ENCODE results near the gene BIN1. TPM values are rescaled to one million over a fixed set of nuclear protein-coding genes. Genes with fewer than 3 reads are reported as not detected.
A peak's percentile ranks its signal among the peaks of the same experiment; 100 is the strongest.

The BIN1 gene
- 10 to 100 TPM; 34.3 to 37.2 TPM for total RNA-seq
- long read RNA-seq, transcript BIN1-211 (14 exons, 2,143 nt), result major isoform, 35 of 97 reads
- long read RNA-seq, transcript BIN1-204 (13 exons, 2,074 nt), result minor isoform, 20 of 97 reads
- long read RNA-seq, transcript BIN1-209 (15 exons, 2,293 nt), result minor isoform, 5 of 97 reads
- long read RNA-seq, partial matches to known transcripts, result 22 of 97 reads
- long read RNA-seq, other reads (novel, unspliced or antisense), result 15 of 97 reads

- DNase-seq (peak; percentile 90 to 94), ATAC-seq (peak; percentile 82)
- intact Hi-C loops (cut with DNase I, micrococcal nuclease), result no loop called here
Measured at GRCh38 chr2:127106991-127107621, at the start of gene BIN1. TSS of gene BIN1 (minus strand) at chr2:127107154. CDS start at chr2:127106943, 211 bp downstream.

GRCh38 chr2:127155947-127156346 is 49.0 kb upstream of the BIN1 start:
- intact Hi-C loops (cut with DNase I, micrococcal nuclease), result no loop called here

GRCh38 chr2:127155028-127155581 is 48.2 kb upstream of the BIN1 start:
- intact Hi-C loops (cut with DNase I, micrococcal nuclease), result no loop called here
- ATAC-seq, result no peak
- no peak for DNase-seq

More at GRCh38 chr2:127155947-127156346, 49.0 kb upstream of the BIN1 start:
- peak; percentile 55 for ATAC-seq
- DNase-seq, result no peak

- no peak for DNase-seq
- intact Hi-C loops (cut with DNase I, micrococcal nuclease), result no loop called here
- ATAC-seq, result no peak
Measured at GRCh38 chr2:127154396-127154795, 47.4 kb upstream of the BIN1 start.

- intact Hi-C loops (cut with DNase I, micrococcal nuclease), result no loop called here
- DNase-seq (no peak), ATAC-seq (no peak)
Measured at GRCh38 chr2:127153691-127154158, 46.8 kb upstream of the BIN1 start.

GRCh38 chr2:127150996-127151395 is 44.0 kb upstream of the BIN1 start:
- DNase-seq (no peak), ATAC-seq (no peak)
- intact Hi-C loops (cut with DNase I, micrococcal nuclease), result no loop called here

- intact Hi-C loops (cut with DNase I, micrococcal nuclease), result no loop called here
- ATAC-seq (no peak), DNase-seq (no peak)
Measured at GRCh38 chr2:127149384-127149783, 42.4 kb upstream of the BIN1 start.

- no peak for DNase-seq
- ATAC-seq, result no peak
- intact Hi-C loops (cut with DNase I, micrococcal nuclease), result no loop called here
Measured at GRCh38 chr2:127146820-127147502, 40.0 kb upstream of the BIN1 start.

- ATAC-seq (no peak), DNase-seq (no peak)
- intact Hi-C loops (cut with DNase I, micrococcal nuclease), result no loop called here
Measured at GRCh38 chr2:127146071-127146725, 39.2 kb upstream of the BIN1 start.

GRCh38 chr2:127145280-127145895 is 38.4 kb upstream of the BIN1 start:
- ATAC-seq, result no peak
- DNase-seq, result no peak
- intact Hi-C loops (cut with DNase I, micrococcal nuclease), result no loop called here

- no peak for DNase-seq
- peak; percentile 71 for ATAC-seq
- intact Hi-C loops (cut with DNase I, micrococcal nuclease), result no loop called here
Measured at GRCh38 chr2:127143841-127144782, 37.2 kb upstream of the BIN1 start.

- no peak for ATAC-seq
Measured at GRCh38 chr2:127142663-127143630, 36.0 kb upstream of the BIN1 start.

GRCh38 chr2:127140538-127140937 is 33.6 kb upstream of the BIN1 start:
- DNase-seq, result no peak
- ATAC-seq, result no peak
- intact Hi-C loops (cut with DNase I, micrococcal nuclease), result no loop called here

More at GRCh38 chr2:127142663-127143630, 36.0 kb upstream of the BIN1 start:
- no peak for DNase-seq
- intact Hi-C loops (cut with DNase I, micrococcal nuclease), result no loop called here

GRCh38 chr2:127139766-127140165 is 32.8 kb upstream of the BIN1 start:
- ATAC-seq (no peak), DNase-seq (no peak)
- intact Hi-C loops (cut with DNase I, micrococcal nuclease), result no loop called here

- ATAC-seq, result no peak
- DNase-seq, result no peak
- intact Hi-C loops (cut with DNase I, micrococcal nuclease), result no loop called here
Measured at GRCh38 chr2:127138281-127138680, 31.3 kb upstream of the BIN1 start.

- ATAC-seq, result no peak
- no peak for DNase-seq
- intact Hi-C loops (cut with DNase I, micrococcal nuclease), result no loop called here
Measured at GRCh38 chr2:127137741-127138140, 30.8 kb upstream of the BIN1 start.

GRCh38 chr2:127137225-127137624 is 30.3 kb upstream of the BIN1 start:
- intact Hi-C loops (cut with DNase I, micrococcal nuclease), result no loop called here
- no peak for DNase-seq
- ATAC-seq, result no peak

Data from left colon (tissue), 2 donors.